Endodermal cell (in vitro differentiated cells): ENCODE results near the gene ITGA5. TPM values are rescaled to one million over a fixed set of nuclear protein-coding genes. Genes with fewer than 3 reads are reported as not detected.
A peak's percentile ranks its signal among the peaks of the same experiment; 100 is the strongest.

ENCODE experiments used
- DNase-seq: peaks from one replicate; pipeline ENCODE4 v3.0.0-alpha.2; 2017
- H3K27ac ChIP-seq: 2 replicates; pipeline ENCODE4 v1.5.1; 2013; ENCODE audit warnings: mild to moderate bottlenecking, low read depth, low read length, moderate library complexity
- H3K27me3 ChIP-seq: 2 replicates; pipeline ENCODE4 v1.6.1; 2013; ENCODE audit warnings: mild to moderate bottlenecking, low read length, moderate library complexity; ENCODE audit not compliant: insufficient read depth, control insufficient read depth, poor library complexity, severe bottlenecking
- H3K36me3 ChIP-seq: 2 replicates; pipeline ENCODE4 v1.7.0; 2013; ENCODE audit warnings: mild to moderate bottlenecking, low read length, moderate library complexity; ENCODE audit not compliant: control insufficient read depth, insufficient read depth
- H3K4me1 ChIP-seq: one replicate; pipeline ENCODE4 v1.7.0; 2013; ENCODE audit warnings: low read length; ENCODE audit not compliant: control insufficient read depth, insufficient read depth
- H3K4me3 ChIP-seq: 2 replicates; pipeline ENCODE4 v1.5.1; 2013; ENCODE audit warnings: mild to moderate bottlenecking, low read length, moderate library complexity
- H3K9ac ChIP-seq: 2 replicates; pipeline ENCODE4 v1.6.1; 2013; ENCODE audit warnings: mild to moderate bottlenecking, low read length, moderate library complexity; ENCODE audit not compliant: poor library complexity, severe bottlenecking; ENCODE audit errors: extremely low read depth
- H3K9me3 ChIP-seq: 2 replicates; pipeline ENCODE4 v1.6.1; 2013; ENCODE audit warnings: mild to moderate bottlenecking, low read length, moderate library complexity; ENCODE audit not compliant: control insufficient read depth
- H3K27ac Mint-ChIP-seq: 2 replicates; pipeline ENCODE4 v1.8.0; 2020; ENCODE audit warnings: mixed read lengths
- H3K27me3 Mint-ChIP-seq: 2 replicates; pipeline ENCODE4 v1.8.0; 2021; ENCODE audit warnings: mild to moderate bottlenecking, mixed read lengths; ENCODE audit not compliant: insufficient read depth
- H3K36me3 Mint-ChIP-seq: 2 replicates; pipeline ENCODE4 v1.8.0; 2020; ENCODE audit warnings: low read depth, mixed read lengths
- H3K4me1 Mint-ChIP-seq: 2 replicates; pipeline ENCODE4 v1.8.0; 2020; ENCODE audit warnings: mixed read lengths
- H3K4me3 Mint-ChIP-seq: 2 replicates; pipeline ENCODE4 v1.8.0; 2020; ENCODE audit warnings: mild to moderate bottlenecking, moderate library complexity, mixed read lengths
- H3K9me3 Mint-ChIP-seq: 2 replicates; pipeline ENCODE4 v1.8.0; 2020; ENCODE audit warnings: mild to moderate bottlenecking, mixed read lengths
- WGBS, 2 experiments: methylation state at CpG; one replicate each; pipeline versions ENCODE4 v1.1.5 to v1.1.7; 2013; ENCODE audit warnings: missing lambda C conversion rate in 2 of 2, mixed read lengths in 1 of 2; ENCODE audit not compliant: insufficient coverage in 1 of 2, insufficient read length in 1 of 2; 5-methylcytosine and 5-hydroxymethylcytosine counted together
- total RNA-seq, 2 donors: library from RNA; stranded (reverse); fragmentation: NEBNext Ultra II Directional in 1 of 2; extraction: Animal tissue kit (Norgen Biotek cat#: 25700) in 1 of 2; gene quantifications; 2 replicates in 1 of 2; 3 replicates in 1 of 2; pipeline ENCODE4 v1.2.1, GENCODE V29; 2021
- TF ChIP-seq, protein P1 (sequence below): fragments of 200-600 bp; sonication (generic); conservative IDR thresholded peaks from 2 replicates; pipeline ENCODE4 v1.5.0; 2021; ENCODE audit warnings: antibody characterized with exemption, mild to moderate bottlenecking

Gene ITGA5
- total RNA-seq, 2 donors from 2014 or later: 189 to 243 TPM

DNA sequence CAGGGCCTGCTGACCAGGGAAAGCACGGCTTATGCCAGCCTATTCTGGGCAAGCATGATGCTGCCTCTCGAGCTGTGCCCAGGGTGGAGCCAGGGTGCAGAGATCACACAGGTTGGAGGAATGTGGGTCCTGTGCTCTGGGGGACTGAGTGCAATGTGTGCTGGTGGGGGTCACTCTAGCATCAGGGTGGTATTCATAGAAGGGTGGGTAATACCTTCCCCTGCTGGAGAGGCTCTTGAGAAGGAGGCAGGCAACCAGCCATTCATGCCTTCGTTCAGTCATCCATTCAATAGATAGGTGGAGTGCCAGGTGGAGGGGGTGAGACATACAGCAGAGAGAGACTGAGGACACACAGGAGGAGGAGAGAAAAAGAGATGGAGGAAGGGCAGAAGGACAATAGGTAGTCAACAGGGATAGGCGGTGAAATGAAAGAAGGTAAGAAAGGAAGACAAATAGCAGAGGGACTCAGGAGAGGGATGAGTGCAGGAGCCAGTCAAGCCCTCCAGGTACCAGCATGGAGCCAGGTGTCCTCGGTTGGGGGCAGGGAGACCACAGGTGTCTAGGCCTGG, 29.4 kb downstream of the ITGA5 start:
- TF ChIP-seq, protein P1, sequence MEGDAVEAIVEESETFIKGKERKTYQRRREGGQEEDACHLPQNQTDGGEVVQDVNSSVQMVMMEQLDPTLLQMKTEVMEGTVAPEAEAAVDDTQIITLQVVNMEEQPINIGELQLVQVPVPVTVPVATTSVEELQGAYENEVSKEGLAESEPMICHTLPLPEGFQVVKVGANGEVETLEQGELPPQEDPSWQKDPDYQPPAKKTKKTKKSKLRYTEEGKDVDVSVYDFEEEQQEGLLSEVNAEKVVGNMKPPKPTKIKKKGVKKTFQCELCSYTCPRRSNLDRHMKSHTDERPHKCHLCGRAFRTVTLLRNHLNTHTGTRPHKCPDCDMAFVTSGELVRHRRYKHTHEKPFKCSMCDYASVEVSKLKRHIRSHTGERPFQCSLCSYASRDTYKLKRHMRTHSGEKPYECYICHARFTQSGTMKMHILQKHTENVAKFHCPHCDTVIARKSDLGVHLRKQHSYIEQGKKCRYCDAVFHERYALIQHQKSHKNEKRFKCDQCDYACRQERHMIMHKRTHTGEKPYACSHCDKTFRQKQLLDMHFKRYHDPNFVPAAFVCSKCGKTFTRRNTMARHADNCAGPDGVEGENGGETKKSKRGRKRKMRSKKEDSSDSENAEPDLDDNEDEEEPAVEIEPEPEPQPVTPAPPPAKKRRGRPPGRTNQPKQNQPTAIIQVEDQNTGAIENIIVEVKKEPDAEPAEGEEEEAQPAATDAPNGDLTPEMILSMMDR: no peak
- peaks cover 13% of the 10 kb centered on the region for H3K36me3 ChIP-seq
- 86 to 93% methylated on average over 3 to 5 of the region's 5 CpGs for WGBS, 2 experiments
- no peaks in the 10 kb centered on the region for H3K9me3 ChIP-seq
- H3K4me1 Mint-ChIP-seq: peaks cover 59% of the 10 kb centered on the region
- H3K27me3 Mint-ChIP-seq: peaks cover 18% of the 10 kb centered on the region
- H3K9me3 Mint-ChIP-seq: no peaks in the 10 kb centered on the region
- H3K4me3 ChIP-seq: peak overlapping the region; percentile 83
- peaks cover 22% of the 10 kb centered on the region for H3K4me1 ChIP-seq
- H3K27ac Mint-ChIP-seq: peak overlapping the region; percentile 26
- H3K27me3 ChIP-seq: no peaks in the 10 kb centered on the region
- peak overlapping the region; percentile 72 for H3K4me3 Mint-ChIP-seq
- no peak for DNase-seq
- H3K36me3 Mint-ChIP-seq: peaks cover 15% of the 10 kb centered on the region
- H3K9ac ChIP-seq: no peak overlapping the region
- no peak overlapping the region for H3K27ac ChIP-seq

DNA sequence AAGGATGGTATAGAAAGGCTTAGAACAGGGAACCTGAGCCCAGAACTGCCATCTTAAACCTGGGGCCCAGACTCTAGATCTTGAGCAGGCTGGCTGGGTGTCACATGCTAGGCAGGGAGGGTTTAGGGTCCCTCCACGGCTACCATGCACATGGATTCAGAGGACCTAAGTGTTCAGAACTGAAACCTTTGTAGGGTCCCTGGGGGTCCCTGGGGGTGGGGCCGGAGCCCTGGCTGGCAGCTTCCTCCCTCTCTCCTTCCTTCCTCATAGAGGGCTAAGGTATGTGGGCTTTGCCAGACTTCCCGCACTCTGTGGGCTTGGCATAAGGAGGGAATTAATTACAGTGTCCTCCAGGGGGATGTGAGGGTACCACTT, 29.9 kb downstream of the ITGA5 start:
- TF ChIP-seq, protein P1: peak; percentile 17
- Mint-ChIP-seq H3K4me1 (peaks cover 61% of the 10 kb centered on the region), H3K9me3 (no peaks in the 10 kb centered on the region), H3K4me3 (peak overlapping the region; percentile 72), H3K27me3 (peaks cover 17% of the 10 kb centered on the region), H3K36me3 (peaks cover 9% of the 10 kb centered on the region), H3K27ac (no peak overlapping the region)
- Histone ChIP-seq H3K4me3 (no peak overlapping the region), H3K27ac (no peak overlapping the region), H3K9ac (no peak overlapping the region), H3K36me3 (peaks cover 7% of the 10 kb centered on the region), H3K9me3 (no peaks in the 10 kb centered on the region), H3K4me1 (peaks cover 27% of the 10 kb centered on the region), H3K27me3 (no peaks in the 10 kb centered on the region)
- 89% methylated on average over 3 of the region's 3 CpGs; no CpG with 5 or more reads in 1 of the 2 experiments for WGBS, 2 experiments
- no peak for DNase-seq

DNA sequence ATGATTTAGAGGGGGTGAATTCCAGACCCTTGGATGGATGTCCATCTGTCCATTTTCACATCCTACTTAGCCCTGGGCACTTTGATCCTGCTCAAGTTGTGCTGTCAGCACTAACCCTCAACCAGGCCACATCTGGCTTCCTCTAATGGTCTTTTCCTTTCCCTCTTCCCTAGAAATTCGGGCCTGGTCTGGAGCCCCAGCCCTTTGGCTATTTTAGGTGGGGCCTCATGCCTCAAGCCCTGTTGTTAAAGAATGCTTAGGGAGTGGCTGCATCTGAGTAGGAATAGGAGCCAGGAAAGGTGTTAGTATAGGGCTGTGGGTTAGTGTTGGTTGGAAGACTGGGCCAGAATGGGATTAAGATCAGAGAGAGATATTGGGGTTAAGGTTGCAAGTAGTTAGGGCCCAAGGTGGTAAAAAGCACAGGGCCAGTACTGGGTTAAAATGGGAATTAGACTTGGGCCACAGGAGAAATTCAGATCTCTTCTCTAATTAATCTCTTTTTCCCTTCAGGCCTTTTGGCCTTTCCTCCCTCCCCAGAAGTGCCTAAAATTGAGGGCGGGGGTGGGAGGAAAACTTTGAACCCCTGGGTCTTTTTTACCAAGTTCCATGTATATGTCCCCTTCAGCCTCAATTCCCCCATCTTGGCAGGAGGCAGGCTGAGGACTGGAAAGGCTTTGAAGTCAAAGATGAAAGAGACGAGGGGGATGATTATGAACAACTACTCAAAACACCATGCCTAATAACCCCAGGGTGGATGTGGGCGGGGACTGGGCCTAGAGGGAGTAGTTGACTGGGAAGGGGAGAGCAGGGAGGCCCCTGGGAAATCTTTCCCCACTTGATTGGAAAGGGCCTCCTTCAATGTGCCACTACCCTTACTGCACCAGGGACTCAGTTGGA, 30.6 kb downstream of the ITGA5 start:
- H3K4me1 Mint-ChIP-seq: peaks cover 57% of the 10 kb centered on the region
- H3K27ac Mint-ChIP-seq: peak overlapping the region; percentile 67

More for the DNA sequence above, 30.6 kb downstream of the ITGA5 start:
- H3K9me3 ChIP-seq: no peaks in the 10 kb centered on the region
- WGBS, 2 experiments: 20 to 75% methylated on average over 1 to 3 of the region's 4 CpGs
- peaks cover 4% of the 10 kb centered on the region for H3K36me3 Mint-ChIP-seq
- H3K27ac ChIP-seq: peak overlapping the region; percentile 70
- H3K9me3 Mint-ChIP-seq: no peaks in the 10 kb centered on the region
- peaks cover under 1% of the 10 kb centered on the region for H3K36me3 ChIP-seq
- peaks cover 27% of the 10 kb centered on the region for H3K4me1 ChIP-seq
- H3K4me3 ChIP-seq: no peak overlapping the region
- DNase-seq: no peak
- no peak overlapping the region for H3K4me3 Mint-ChIP-seq
- TF ChIP-seq, protein P1: no peak
- no peaks in the 10 kb centered on the region for H3K27me3 ChIP-seq
- H3K27me3 Mint-ChIP-seq: peaks cover 12% of the 10 kb centered on the region
- H3K9ac ChIP-seq: no peak overlapping the region
